BJ (cell line): Measurements from ENCODE around the gene COL4A1. TPM values are rescaled to one million over a fixed set of nuclear protein-coding genes. Genes with fewer than 3 reads are reported as not detected.

Source experiments
- CTCF ChIA-PET: fragments of 350-600 bp; formaldehyde crosslinking; extraction: SDS; loops from one replicate; lab custom pipeline; 2021; ENCODE audit warnings: antibody characterized with exemption, inconsistent platforms; lab: Yijun Ruan, JAX
- POLR2A ChIA-PET: fragments of 300-600 bp; sonication (Branson Sonifier 250); formaldehyde crosslinking; extraction: SDS; loops from one replicate; lab custom pipeline; 2021; ENCODE audit warnings: antibody characterized with exemption; lab: Charles Lee
- DNase-seq: peaks from one replicate; pipeline ENCODE4 v3.0.0-alpha.2; 2011; ENCODE audit warnings: low read depth
- H3K27me3 ChIP-seq: 2 replicates; pipeline ENCODE4 v1.6.0; 2011; ENCODE audit warnings: low read length; ENCODE audit not compliant: control insufficient read depth, insufficient read depth
- H3K36me3 ChIP-seq: 2 replicates; pipeline ENCODE4 v1.5.1; 2011; ENCODE audit warnings: low read length; ENCODE audit not compliant: control insufficient read depth, insufficient read depth
- H3K4me3 ChIP-seq: 2 replicates; pipeline ENCODE4 v1.5.1; 2011; ENCODE audit warnings: low read depth, mild to moderate bottlenecking, control low read depth, low read length
- CTCF ChIP-seq: IDR thresholded peaks from 2 replicates; pipeline ENCODE4 v1.5.1; 2011; ENCODE audit warnings: low read depth, mild to moderate bottlenecking, control low read depth, inconsistent platforms, low read length, moderate library complexity; ENCODE audit not compliant: insufficient read depth
- polyA plus RNA-seq: library from polyadenylated mRNA; depleted of rRNA; stranded (reverse); fragments of >200 nt; gene quantifications from 2 replicates; pipeline ENCODE4 v1.2.3, GENCODE V29; 2011

Gene COL4A1
- polyA plus RNA-seq, 1 experiment: 375 TPM

GRCh38 chr13:110155072-110155471, 151.9 kb downstream of the COL4A1 start:
- POLR2A ChIA-PET: interaction anchor here (0.7 kb wide), 1 partner anchor 90 kb away, joined by 4 read pairs; no protein-coding TSS in a partner anchor
- DNase-seq: no peak
- CTCF ChIA-PET: no interaction called here
- H3K4me3 ChIP-seq: no peak overlapping the region
- no peaks in the 10 kb centered on the region for H3K27me3 ChIP-seq
- H3K36me3 ChIP-seq: peaks cover 20% of the 10 kb centered on the region
- TF ChIP-seq CTCF: no peak

GRCh38 chr13:110154410-110154933, 152.5 kb downstream of the COL4A1 start:
- Histone ChIP-seq H3K36me3 (peaks cover 16% of the 10 kb centered on the region), H3K27me3 (no peaks in the 10 kb centered on the region), H3K4me3 (no peak overlapping the region)
- no peak for DNase-seq
- no peak for TF ChIP-seq CTCF
- ChIA-PET POLR2A (interaction anchor here (0.7 kb wide), 1 partner anchor 91 kb away, joined by 4 read pairs; no protein-coding TSS in a partner anchor), CTCF (interaction anchor here (0.7 to 1.2 kb wide), 2 partner anchors 31 to 178 kb away, joined by 3 read pairs; no protein-coding TSS in a partner anchor)

- DNase-seq: no peak
- POLR2A ChIA-PET: no interaction called here
- Histone ChIP-seq H3K27me3 (no peaks in the 10 kb centered on the region), H3K4me3 (no peak overlapping the region), H3K36me3 (peaks cover 15% of the 10 kb centered on the region)
- CTCF ChIA-PET: no interaction called here
- TF ChIP-seq CTCF: no peak
Observed at GRCh38 chr13:110152351-110152750, 154.6 kb downstream of the COL4A1 start.

GRCh38 chr13:110151462-110151861, 155.5 kb downstream of the COL4A1 start:
- Histone ChIP-seq H3K4me3 (no peak overlapping the region), H3K36me3 (peaks cover 9% of the 10 kb centered on the region), H3K27me3 (no peaks in the 10 kb centered on the region)
- ChIA-PET POLR2A (no interaction called here), CTCF (no interaction called here)
- TF ChIP-seq CTCF: no peak
- DNase-seq: no peak

- TF ChIP-seq CTCF: no peak
- Histone ChIP-seq H3K27me3 (no peaks in the 10 kb centered on the region), H3K36me3 (peaks cover 9% of the 10 kb centered on the region), H3K4me3 (no peak overlapping the region)
- ChIA-PET CTCF (no interaction called here), POLR2A (no interaction called here)
- DNase-seq: peak; percentile 61
Observed at GRCh38 chr13:110150384-110151101, 156.4 kb downstream of the COL4A1 start.
